Osteocyte (in vitro differentiated cells): ENCODE data around the gene IAH1. TPM values are rescaled to one million over a fixed set of nuclear protein-coding genes. Genes with fewer than 3 reads are reported as not detected.
"Not testable (repeated sequence)": the region's sequence is repeated elsewhere in the genome, so short reads cannot be mapped to it uniquely, and the experiment has no call there.

Experiments
- DNase-seq: peaks from one replicate; pipeline ENCODE4 v3.0.0; 2021; ENCODE audit warnings: mixed read lengths; ENCODE audit not compliant: unreplicated experiment; ENCODE audit errors: extremely low spot score
- H3K27ac Mint-ChIP-seq: one replicate; pipeline ENCODE4 v1.8.0; 2021; ENCODE audit warnings: mild to moderate bottlenecking, mixed read lengths; ENCODE audit not compliant: unreplicated experiment
- H3K27me3 Mint-ChIP-seq: one replicate; pipeline ENCODE4 v1.8.0; 2021; ENCODE audit warnings: mixed read lengths; ENCODE audit not compliant: unreplicated experiment
- H3K36me3 Mint-ChIP-seq: one replicate; pipeline ENCODE4 v1.8.0; 2021; ENCODE audit warnings: mixed read lengths; ENCODE audit not compliant: unreplicated experiment
- H3K4me1 Mint-ChIP-seq: one replicate; pipeline ENCODE4 v1.8.0; 2021; ENCODE audit warnings: mixed read lengths; ENCODE audit not compliant: unreplicated experiment
- H3K4me3 Mint-ChIP-seq: one replicate; pipeline ENCODE4 v1.8.0; 2021; ENCODE audit warnings: mild to moderate bottlenecking, moderate library complexity, mixed read lengths; ENCODE audit not compliant: unreplicated experiment
- H3K9me3 Mint-ChIP-seq: one replicate; pipeline ENCODE4 v1.8.0; 2021; ENCODE audit warnings: mixed read lengths; ENCODE audit not compliant: unreplicated experiment
- CTCF ChIP-seq: fragments of 200-600 bp; sonication (generic); IDR thresholded peaks from 2 replicates; pipeline ENCODE4 v1.5.0; 2021; ENCODE audit warnings: antibody characterized with exemption, mild to moderate bottlenecking, moderate library complexity
- total RNA-seq: library from RNA; stranded (reverse); gene quantifications from 2 replicates; pipeline ENCODE4 v1.2.1, GENCODE V29; 2021

The IAH1 gene
- total RNA-seq, 1 donor from 2014 or later = 68.7 TPM

DNA sequence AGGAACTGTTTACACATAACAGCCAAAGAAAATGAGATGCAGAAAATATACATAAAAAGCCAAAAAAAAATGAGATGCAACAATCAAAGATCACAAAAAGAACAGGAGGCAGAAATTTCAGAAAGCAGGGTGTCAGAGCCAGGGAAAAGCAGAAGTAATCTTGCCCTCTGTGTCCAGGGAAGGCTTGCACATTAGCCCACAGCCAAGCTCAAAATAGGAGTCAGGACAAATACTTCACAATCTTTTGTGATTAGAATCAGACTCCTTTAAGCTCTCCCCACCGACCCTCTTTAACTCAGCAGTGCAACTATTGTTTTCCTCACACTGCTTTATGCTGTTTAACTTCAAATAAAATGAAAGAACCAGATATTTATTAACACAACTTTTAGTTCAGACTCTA is 34.6 kb downstream of the IAH1 start:
- H3K4me1 Mint-ChIP-seq = no peaks in the 10 kb centered on the region
- H3K36me3 Mint-ChIP-seq = peaks cover 39% of the 10 kb centered on the region
- H3K27me3 Mint-ChIP-seq = no peaks in the 10 kb centered on the region
- no peaks in the 10 kb centered on the region for H3K9me3 Mint-ChIP-seq
- no peak for DNase-seq
- no peak overlapping the region for H3K27ac Mint-ChIP-seq
- no peak overlapping the region for H3K4me3 Mint-ChIP-seq
- TF ChIP-seq CTCF = no peak

DNA sequence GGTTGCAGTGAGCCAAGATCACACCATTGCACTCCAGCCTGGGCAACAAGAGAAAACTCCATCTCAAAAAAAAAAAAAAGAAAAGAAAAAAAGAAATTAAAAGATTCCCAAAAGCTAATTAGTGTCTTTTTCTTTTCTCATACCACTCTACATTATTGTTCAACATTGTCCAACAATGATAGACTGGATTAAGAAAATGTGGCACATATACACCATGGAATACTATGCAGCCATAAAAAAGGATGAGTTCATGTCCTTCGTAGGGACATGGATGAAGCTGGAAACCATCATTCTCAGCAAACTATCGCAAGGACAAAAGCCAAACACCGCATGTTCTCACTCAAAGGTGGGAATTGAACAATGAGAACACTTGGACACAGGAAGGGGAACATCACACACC is 39.6 kb downstream of the IAH1 start:
- H3K4me1 Mint-ChIP-seq, H3K4me3 Mint-ChIP-seq, DNase-seq, H3K9me3 Mint-ChIP-seq, H3K27me3 Mint-ChIP-seq, H3K27ac Mint-ChIP-seq: not testable (repeated sequence)
- H3K36me3 Mint-ChIP-seq = peaks cover 31% of the 10 kb centered on the region

DNA sequence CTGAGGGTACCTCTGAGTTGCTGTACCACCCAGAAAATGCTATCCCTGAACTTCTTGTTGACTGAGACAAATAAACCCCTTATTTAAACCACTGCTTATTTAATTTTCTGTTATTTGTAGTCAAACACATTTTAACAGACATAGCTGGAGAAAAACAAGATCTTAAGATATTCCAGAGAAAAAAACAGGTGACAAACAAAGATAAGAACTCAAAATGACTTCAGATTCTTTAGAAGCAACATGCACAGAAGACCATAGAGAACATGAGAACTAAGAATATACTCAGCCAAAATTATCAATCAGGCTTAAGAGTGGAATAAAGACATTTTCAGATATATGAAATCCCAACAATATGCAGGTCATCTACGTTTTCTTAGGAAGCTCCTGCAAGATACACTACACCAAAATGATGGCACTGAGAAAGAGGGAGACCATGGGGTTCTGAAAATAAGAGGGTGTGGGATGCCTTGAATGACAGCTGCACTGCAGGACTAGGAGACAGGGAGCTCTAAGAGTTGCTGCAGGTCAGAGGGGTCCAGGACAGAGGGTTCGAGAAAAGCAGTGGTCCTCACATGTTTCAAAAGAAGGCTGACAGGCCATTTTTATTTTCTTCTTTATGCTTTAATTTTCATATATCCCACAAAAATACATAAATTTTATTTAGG is 42.9 kb downstream of the IAH1 start:
- Mint-ChIP-seq H3K4me3 (no peak overlapping the region), H3K4me1 (no peaks in the 10 kb centered on the region), H3K36me3 (peaks cover 40% of the 10 kb centered on the region), H3K9me3 (no peaks in the 10 kb centered on the region), H3K27me3 (no peaks in the 10 kb centered on the region), H3K27ac (no peak overlapping the region)
- no peak for DNase-seq
- no peak for TF ChIP-seq CTCF

DNA sequence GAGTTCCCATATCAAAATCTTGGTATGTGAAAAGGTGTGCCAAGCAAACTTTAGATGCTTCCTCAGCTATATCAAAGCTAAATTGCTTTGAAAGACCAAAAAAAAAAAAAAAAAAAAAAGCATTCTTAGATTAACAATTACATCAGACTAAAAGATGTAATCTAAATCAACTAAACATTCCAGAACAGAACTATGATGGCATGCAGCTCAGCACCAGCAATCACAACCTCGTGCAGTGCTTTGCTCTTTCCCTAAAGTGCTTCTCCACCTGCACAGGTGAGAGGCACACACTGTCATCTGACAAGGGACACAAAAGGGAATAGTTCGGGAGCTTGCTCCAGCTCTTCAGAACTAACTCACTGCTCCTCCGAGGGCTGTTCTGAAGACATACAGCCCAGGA is 43.8 kb downstream of the IAH1 start:
- no peaks in the 10 kb centered on the region for H3K9me3 Mint-ChIP-seq

DNA sequence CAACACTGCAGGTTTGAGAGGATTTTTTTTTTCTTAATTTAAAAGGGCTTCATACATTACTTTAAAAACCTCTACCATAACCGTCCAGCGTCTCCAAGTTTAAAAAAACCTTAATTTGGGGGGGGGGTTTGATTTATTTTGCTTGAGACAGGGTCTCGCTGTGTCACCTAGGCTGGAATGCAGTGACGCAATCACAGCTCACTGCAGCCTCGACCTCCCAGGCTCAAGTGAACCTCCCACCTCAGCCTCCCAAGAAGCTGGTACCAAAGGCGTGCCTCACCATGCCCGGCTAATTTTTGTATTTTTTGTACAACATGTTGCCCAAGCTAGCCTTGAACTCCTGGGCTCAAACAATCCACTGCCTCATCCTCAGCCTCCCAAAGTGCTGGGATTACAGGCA is 44.4 kb downstream of the IAH1 start:
- no peak overlapping the region for H3K4me3 Mint-ChIP-seq
- no peak overlapping the region for H3K27ac Mint-ChIP-seq
- peaks cover 38% of the 10 kb centered on the region for H3K36me3 Mint-ChIP-seq
- H3K27me3 Mint-ChIP-seq = no peaks in the 10 kb centered on the region
- no peak for TF ChIP-seq CTCF
- H3K9me3 Mint-ChIP-seq = no peaks in the 10 kb centered on the region
- no peak for DNase-seq
- no peaks in the 10 kb centered on the region for H3K4me1 Mint-ChIP-seq

More for the DNA sequence above, 43.8 kb downstream of the IAH1 start:
- no peak for DNase-seq
- Mint-ChIP-seq H3K36me3 (peaks cover 39% of the 10 kb centered on the region), H3K4me1 (no peaks in the 10 kb centered on the region), H3K27ac (no peak overlapping the region), H3K27me3 (no peaks in the 10 kb centered on the region), H3K4me3 (no peak overlapping the region)
- TF ChIP-seq CTCF = no peak

GRCh38 chr2:9519250-9519649 is 44.9 kb downstream of the IAH1 start:
- TF ChIP-seq CTCF = no peak
- Mint-ChIP-seq H3K27me3 (no peaks in the 10 kb centered on the region), H3K36me3 (peaks cover 43% of the 10 kb centered on the region), H3K4me3 (no peak overlapping the region), H3K4me1 (no peaks in the 10 kb centered on the region), H3K27ac (no peak overlapping the region), H3K9me3 (no peaks in the 10 kb centered on the region)
- no peak for DNase-seq
